Neural progenitor cell (in vitro differentiated cells): ENCODE results near the gene ADAMTS14. TPM values are rescaled to one million over a fixed set of nuclear protein-coding genes. Genes with fewer than 3 reads are reported as not detected.

Experiments used
- DNase-seq: peaks from one replicate; pipeline ENCODE4 v3.0.0-alpha.2; 2016; ENCODE audit warnings: low spot score
- H2AFZ ChIP-seq: fragments of 200-600 bp; sonication (generic); replicated peaks from 2 replicates; pipeline ENCODE4 v1.6.1; 2016; ENCODE audit warnings: antibody characterized with exemption
- H3F3A ChIP-seq: fragments of 200-600 bp; sonication (generic); 2 replicates; pipeline ENCODE4 v1.6.1; 2016; ENCODE audit warnings: antibody characterized with exemption, low read depth
- H3K27ac ChIP-seq: fragments of 200-600 bp; sonication (generic); 2 replicates; pipeline ENCODE4 v1.5.1; 2016; ENCODE audit warnings: mild to moderate bottlenecking
- H3K27me3 ChIP-seq: fragments of 200-600 bp; sonication (generic); 2 replicates; pipeline ENCODE4 v1.6.1; 2016; ENCODE audit warnings: mild to moderate bottlenecking, moderate library complexity
- H3K36me3 ChIP-seq: fragments of 200-600 bp; sonication (generic); 2 replicates; pipeline ENCODE4 v1.5.1; 2016
- H3K4me1 ChIP-seq: fragments of 200-600 bp; sonication (generic); 2 replicates; pipeline ENCODE4 v1.6.1; 2016; ENCODE audit warnings: mixed run types
- H3K4me2 ChIP-seq: fragments of 200-600 bp; sonication (generic); 2 replicates; pipeline ENCODE4 v1.6.1; 2016
- H3K4me3 ChIP-seq: fragments of 200-600 bp; sonication (generic); 2 replicates; pipeline ENCODE4 v1.5.1; 2016
- H3K79me2 ChIP-seq: fragments of 200-600 bp; sonication (generic); 2 replicates; pipeline ENCODE4 v1.6.1; 2016; ENCODE audit warnings: low read depth
- H3K9ac ChIP-seq: fragments of 200-600 bp; sonication (generic); 2 replicates; pipeline ENCODE4 v1.6.1; 2016
- H3K9me3 ChIP-seq: fragments of 200-600 bp; sonication (generic); 2 replicates; pipeline ENCODE4 v1.5.1; 2016; ENCODE audit warnings: low read depth
- H4K20me1 ChIP-seq: fragments of 200-600 bp; sonication (generic); 2 replicates; pipeline ENCODE4 v1.6.1; 2016; ENCODE audit warnings: low read depth
- H3K27ac Mint-ChIP-seq: 3 replicates; pipeline ENCODE4 v1.8.0; 2021; ENCODE audit warnings: mixed read lengths
- H3K27me3 Mint-ChIP-seq: 2 replicates; pipeline ENCODE4 v1.8.0; 2022; ENCODE audit warnings: low read depth, mild to moderate bottlenecking, inconsistent platforms, moderate library complexity, mixed read lengths; ENCODE audit not compliant: insufficient read depth
- H3K36me3 Mint-ChIP-seq: 3 replicates; pipeline ENCODE4 v1.8.0; 2021; ENCODE audit warnings: mixed read lengths
- H3K4me1 Mint-ChIP-seq: 3 replicates; pipeline ENCODE4 v1.8.0; 2021; ENCODE audit warnings: mixed read lengths
- H3K4me3 Mint-ChIP-seq: 3 replicates; pipeline ENCODE4 v1.8.0; 2021; ENCODE audit warnings: mild to moderate bottlenecking, moderate library complexity, mixed read lengths
- H3K9me3 Mint-ChIP-seq: 3 replicates; pipeline ENCODE4 v1.8.0; 2020; ENCODE audit warnings: mixed read lengths
- EZH2 ChIP-seq: fragments of 200-600 bp; sonication (generic); IDR thresholded peaks from 2 replicates; pipeline ENCODE4 v1.6.1; 2017; ENCODE audit warnings: antibody characterized with exemption, mild to moderate bottlenecking, moderate library complexity
- EZH2phosphoT487 ChIP-seq: fragments of 200-600 bp; sonication (generic); IDR thresholded peaks from 2 replicates; pipeline ENCODE4 v1.6.1; 2017; ENCODE audit warnings: antibody characterized with exemption
- total RNA-seq: library from RNA; depleted of rRNA; stranded (reverse); fragments of >200 nt; gene quantifications from 2 replicates; pipeline ENCODE4 v1.2.3, GENCODE V29; 2015; ENCODE audit warnings: low replicate concordance
- TF ChIP-seq, protein P1 (sequence below): fragments of 200-600 bp; sonication (generic); IDR thresholded peaks from 2 replicates; pipeline ENCODE4 v1.5.1; 2017; ENCODE audit warnings: antibody characterized with exemption, mild to moderate bottlenecking

The ADAMTS14 gene
- total RNA-seq, 1 donor from 2014 or later = not detected

GRCh38 chr10:70676511-70676910 lies 4.2 kb downstream of the ADAMTS14 start:
- Histone ChIP-seq H3F3A (peaks cover 9% of the 10 kb centered on the region), H4K20me1 (no peaks in the 10 kb centered on the region), H3K27me3 (peaks cover 33% of the 10 kb centered on the region), H3K4me1 (peaks cover 3% of the 10 kb centered on the region), H2AFZ (no peak overlapping the region), H3K4me3 (no peak overlapping the region), H3K9me3 (no peaks in the 10 kb centered on the region), H3K79me2 (no peaks in the 10 kb centered on the region), H3K27ac (no peak overlapping the region), H3K36me3 (no peaks in the 10 kb centered on the region), H3K4me2 (no peak overlapping the region), H3K9ac (no peak overlapping the region)
- Mint-ChIP-seq H3K9me3 (no peaks in the 10 kb centered on the region), H3K27me3 (peaks cover 33% of the 10 kb centered on the region), H3K4me1 (peaks cover 47% of the 10 kb centered on the region), H3K4me3 (no peak overlapping the region), H3K27ac (no peak overlapping the region), H3K36me3 (no peaks in the 10 kb centered on the region)
- no peak for DNase-seq
- no peak for TF ChIP-seq EZH2phosphoT487
- TF ChIP-seq, protein P1, sequence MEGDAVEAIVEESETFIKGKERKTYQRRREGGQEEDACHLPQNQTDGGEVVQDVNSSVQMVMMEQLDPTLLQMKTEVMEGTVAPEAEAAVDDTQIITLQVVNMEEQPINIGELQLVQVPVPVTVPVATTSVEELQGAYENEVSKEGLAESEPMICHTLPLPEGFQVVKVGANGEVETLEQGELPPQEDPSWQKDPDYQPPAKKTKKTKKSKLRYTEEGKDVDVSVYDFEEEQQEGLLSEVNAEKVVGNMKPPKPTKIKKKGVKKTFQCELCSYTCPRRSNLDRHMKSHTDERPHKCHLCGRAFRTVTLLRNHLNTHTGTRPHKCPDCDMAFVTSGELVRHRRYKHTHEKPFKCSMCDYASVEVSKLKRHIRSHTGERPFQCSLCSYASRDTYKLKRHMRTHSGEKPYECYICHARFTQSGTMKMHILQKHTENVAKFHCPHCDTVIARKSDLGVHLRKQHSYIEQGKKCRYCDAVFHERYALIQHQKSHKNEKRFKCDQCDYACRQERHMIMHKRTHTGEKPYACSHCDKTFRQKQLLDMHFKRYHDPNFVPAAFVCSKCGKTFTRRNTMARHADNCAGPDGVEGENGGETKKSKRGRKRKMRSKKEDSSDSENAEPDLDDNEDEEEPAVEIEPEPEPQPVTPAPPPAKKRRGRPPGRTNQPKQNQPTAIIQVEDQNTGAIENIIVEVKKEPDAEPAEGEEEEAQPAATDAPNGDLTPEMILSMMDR = no peak

GRCh38 chr10:70677016-70677415 lies 4.7 kb downstream of the ADAMTS14 start:
- no peaks in the 10 kb centered on the region for H3K9me3 Mint-ChIP-seq
- no peak for DNase-seq

DNA sequence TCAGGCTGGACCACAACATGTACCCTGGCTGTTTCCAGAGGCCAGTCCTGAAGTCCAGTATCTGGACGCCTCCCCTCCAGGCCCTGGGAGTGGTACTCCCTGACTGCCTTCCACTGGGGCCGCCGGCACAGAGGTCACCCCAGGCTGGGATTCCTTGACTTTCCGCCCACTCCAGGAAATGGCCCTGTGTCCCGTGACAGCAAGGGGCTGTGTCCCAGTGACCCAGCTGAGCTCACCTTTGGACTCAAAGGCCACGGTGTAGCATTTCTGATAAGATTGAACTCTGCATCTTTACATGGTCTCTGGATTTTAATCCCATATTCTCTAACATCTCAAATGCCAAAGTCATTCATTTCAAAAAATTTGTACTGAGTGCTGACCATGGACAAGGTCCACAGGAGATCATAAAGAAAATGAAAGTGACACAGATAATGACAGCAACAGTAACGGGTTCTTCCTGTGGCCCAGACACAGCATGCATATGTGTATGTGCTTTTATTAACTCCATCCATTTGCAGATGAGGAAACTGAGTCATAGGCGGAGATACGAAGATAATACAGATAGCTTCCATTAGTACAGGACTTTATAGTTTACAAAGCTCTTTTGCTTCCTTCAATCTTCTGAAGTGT lies 5.4 kb downstream of the ADAMTS14 start:
- no peaks in the 10 kb centered on the region for H3K36me3 ChIP-seq
- H2AFZ ChIP-seq = no peak overlapping the region
- H3K27me3 Mint-ChIP-seq = peaks cover 31% of the 10 kb centered on the region
- H3K4me2 ChIP-seq = no peak overlapping the region
- no peaks in the 10 kb centered on the region for H3K79me2 ChIP-seq
- H3K4me1 Mint-ChIP-seq = peaks cover 48% of the 10 kb centered on the region
- no peak overlapping the region for H3K27ac Mint-ChIP-seq
- no peak overlapping the region for H3K27ac ChIP-seq
- H3K4me3 ChIP-seq = no peak overlapping the region
- H3K4me1 ChIP-seq = peaks cover 2% of the 10 kb centered on the region
- H3K4me3 Mint-ChIP-seq = no peak overlapping the region
- peaks cover 8% of the 10 kb centered on the region for H3F3A ChIP-seq
- H4K20me1 ChIP-seq = no peaks in the 10 kb centered on the region
- H3K9ac ChIP-seq = no peak overlapping the region
- DNase-seq = no peak
- TF ChIP-seq EZH2phosphoT487 (no peak), EZH2 (no peak)
- TF ChIP-seq, protein P1 = no peak
- H3K9me3 Mint-ChIP-seq = no peaks in the 10 kb centered on the region
- H3K36me3 Mint-ChIP-seq = no peaks in the 10 kb centered on the region
- peaks cover 22% of the 10 kb centered on the region for H3K27me3 ChIP-seq
- no peaks in the 10 kb centered on the region for H3K9me3 ChIP-seq

More at GRCh38 chr10:70677016-70677415, 4.7 kb downstream of the ADAMTS14 start:
- Mint-ChIP-seq H3K36me3 (no peaks in the 10 kb centered on the region), H3K27me3 (peaks cover 30% of the 10 kb centered on the region), H3K4me3 (no peak overlapping the region), H3K4me1 (peaks cover 47% of the 10 kb centered on the region), H3K27ac (no peak overlapping the region)
- no peak for TF ChIP-seq EZH2
- TF ChIP-seq, protein P1 = no peak
- Histone ChIP-seq H3K27me3 (peaks cover 28% of the 10 kb centered on the region), H3K79me2 (no peaks in the 10 kb centered on the region), H3K9me3 (no peaks in the 10 kb centered on the region), H3K36me3 (no peaks in the 10 kb centered on the region), H3K4me2 (no peak overlapping the region), H3F3A (peaks cover 9% of the 10 kb centered on the region), H3K27ac (no peak overlapping the region), H3K4me3 (no peak overlapping the region), H3K4me1 (peaks cover 3% of the 10 kb centered on the region), H2AFZ (no peak overlapping the region), H3K9ac (no peak overlapping the region), H4K20me1 (no peaks in the 10 kb centered on the region)
